Mucosa of stomach (tissue), 1 donor: ENCODE data around the gene SLC31A2.

Experiments used
- H3K27me3 ChIP-seq: one replicate; pipeline ENCODE4 v1.7.0; 2013; ENCODE audit warnings: mild to moderate bottlenecking, low read length; ENCODE audit not compliant: control insufficient read depth, insufficient read depth
- H3K36me3 ChIP-seq: one replicate; pipeline ENCODE4 v1.7.0; 2013; ENCODE audit warnings: low read length; ENCODE audit not compliant: control insufficient read depth, insufficient read depth
- H3K4me1 ChIP-seq: one replicate; pipeline ENCODE4 v1.7.0; 2013; ENCODE audit warnings: mild to moderate bottlenecking, low read length; ENCODE audit not compliant: control insufficient read depth, insufficient read depth
- H3K4me3 ChIP-seq: one replicate; pipeline ENCODE4 v1.7.0; 2013; ENCODE audit warnings: low read length
- H3K9ac ChIP-seq: one replicate; pipeline ENCODE4 v1.7.0; 2013; ENCODE audit warnings: mild to moderate bottlenecking, low read length, moderate library complexity
- H3K9me3 ChIP-seq: one replicate; pipeline ENCODE4 v1.7.0; 2013; ENCODE audit warnings: mild to moderate bottlenecking, low read length, moderate library complexity; ENCODE audit not compliant: control insufficient read depth
- donor health status: Pancreatic carcinoma.

Gene SLC31A2

GRCh38 chr9:113205861-113206260 is 55.1 kb downstream of the SLC31A2 start:
- Histone ChIP-seq H3K27me3 (no peaks in the 10 kb centered on the region), H3K36me3 (peaks cover 4% of the 10 kb centered on the region), H3K9me3 (no peaks in the 10 kb centered on the region), H3K4me1 (no peaks in the 10 kb centered on the region), H3K4me3 (no peak overlapping the region), H3K9ac (no peak overlapping the region)

GRCh38 chr9:113210815-113211214 is 60.0 kb downstream of the SLC31A2 start:
- Histone ChIP-seq H3K4me1 (peaks cover 3% of the 10 kb centered on the region), H3K9ac (no peak overlapping the region), H3K27me3 (no peaks in the 10 kb centered on the region), H3K4me3 (no peak overlapping the region), H3K9me3 (no peaks in the 10 kb centered on the region), H3K36me3 (peaks cover 4% of the 10 kb centered on the region)
